Thyroid gland (tissue), 4 donors: ENCODE data around the gene UNCX. TPM values are rescaled to one million over a fixed set of nuclear protein-coding genes. Genes with fewer than 3 reads are reported as not detected.

Experiments
- DNase-seq, 2 donors: peaks; one replicate each; pipeline ENCODE4 v3.0.0-alpha.2; 2019
- H3K27ac ChIP-seq, 3 donors: fragments of 200-600 bp; sonication (generic); 1 replicate in 2 of 3; 2 replicates in 1 of 3; pipeline ENCODE4 v1.5.1; 2016 to 2019; ENCODE audit warnings: mild to moderate bottlenecking in 1 of 3, moderate library complexity in 1 of 3
- H3K27me3 ChIP-seq: fragments of 200-600 bp; sonication (generic); one replicate; pipeline ENCODE4 v1.5.1; 2019
- H3K36me3 ChIP-seq, 2 donors: fragments of 200-600 bp; sonication (generic); one replicate each; pipeline ENCODE4 v1.5.1; 2016 to 2019
- H3K4me1 ChIP-seq, 2 donors: fragments of 200-600 bp; sonication (generic); one replicate each; pipeline ENCODE4 v1.5.1; 2017 to 2019
- H3K4me3 ChIP-seq, 3 donors: fragments of 200-600 bp; sonication (generic); replicated peaks in 1 of 3; 1 replicate in 2 of 3; 2 replicates in 1 of 3; pipeline ENCODE4 v1.5.1; 2016; ENCODE audit warnings: mild to moderate bottlenecking in 1 of 3
- H3K9me3 ChIP-seq: fragments of 200-600 bp; sonication (generic); one replicate; pipeline ENCODE4 v1.5.1; 2017
- CTCF ChIP-seq, 6 experiments: fragments of 200-600 bp in 3 of 6; fragments of 450-650 bp in 3 of 6; sonication (generic) in 3 of 6; IDR thresholded peaks; one replicate each; pipeline ENCODE4 v1.5.1; 2016 to 2019; ENCODE audit warnings: antibody characterized with exemption in 6 of 6, mild to moderate bottlenecking in 2 of 6, inconsistent platforms in 1 of 6, moderate library complexity in 1 of 6
- POLR2A ChIP-seq, 2 donors: fragments of 450-650 bp; IDR thresholded peaks; one replicate each; pipeline ENCODE4 v1.6.1; 2017; ENCODE audit warnings: antibody characterized with exemption in 2 of 2, mild to moderate bottlenecking in 2 of 2, moderate library complexity in 1 of 2
- WGBS, 2 donors: methylation state at CpG; one replicate each; pipeline ENCODE4 v1.1.5; 2017; 5-methylcytosine and 5-hydroxymethylcytosine counted together
- intact Hi-C: fragments of 100-400 bp; cut with DNase I; formaldehyde crosslinking; loops from one replicate; pipeline ENCODE4 v1.15.1; 2023
- total RNA-seq, 4 donors: library from RNA; depleted of rRNA; stranded (reverse); fragments of >200 nt; gene quantifications; one replicate each; pipeline ENCODE4 v1.2.3, GENCODE V29; 2016

Gene UNCX
- total RNA-seq, 4 donors from 2014 or later = not detected

GRCh38 chr7:1264345-1265280, 31.9 kb downstream of the UNCX start:
- no peaks in the 10 kb centered on the region for H3K27me3 ChIP-seq

GRCh38 chr7:1267016-1267900, 34.6 kb downstream of the UNCX start:
- no peak overlapping the region for H3K27ac ChIP-seq
- DNase-seq = no peak
- H3K9me3 ChIP-seq = no peaks in the 10 kb centered on the region
- no peak overlapping the region for H3K4me3 ChIP-seq
- intact Hi-C loops = no loop called here
- WGBS, 2 donors = 83 to 86% methylated on average over 9 to 18 of the region's 31 CpGs
- H3K4me1 ChIP-seq = no peaks in the 10 kb centered on the region
- TF ChIP-seq POLR2A (IDR thresholded peaks at IDR 0.05) = no peak
- TF ChIP-seq CTCF (IDR thresholded peaks at IDR 0.05) = no peak
- H3K27me3 ChIP-seq = no peaks in the 10 kb centered on the region
- H3K36me3 ChIP-seq = no peaks in the 10 kb centered on the region

More at GRCh38 chr7:1264345-1265280, 31.9 kb downstream of the UNCX start:
- no peak overlapping the region for H3K4me3 ChIP-seq
- intact Hi-C loops = no loop called here
- no peaks in the 10 kb centered on the region for H3K4me1 ChIP-seq
- TF ChIP-seq CTCF (IDR thresholded peaks at IDR 0.05) (no peak), POLR2A (IDR thresholded peaks at IDR 0.05) (no peak)
- no peak for DNase-seq
- H3K36me3 ChIP-seq = no peaks in the 10 kb centered on the region
- no peaks in the 10 kb centered on the region for H3K9me3 ChIP-seq
- H3K27ac ChIP-seq = no peak overlapping the region
- 61 to 75% methylated on average over 13 to 25 of the region's 30 CpGs for WGBS, 2 donors

GRCh38 chr7:1268076-1268815, 35.6 kb downstream of the UNCX start:
- intact Hi-C loops = no loop called here
- H3K4me1 ChIP-seq = no peaks in the 10 kb centered on the region
- 79 to 83% methylated on average over 16 to 18 of the region's 27 CpGs for WGBS, 2 donors

GRCh38 chr7:1268866-1269265, 36.2 kb downstream of the UNCX start:
- H3K4me3 ChIP-seq = no peak overlapping the region
- H3K4me1 ChIP-seq = no peaks in the 10 kb centered on the region
- no peaks in the 10 kb centered on the region for H3K36me3 ChIP-seq
- WGBS, 2 donors = 63 to 69% methylated on average over 14 of the region's 14 CpGs
- intact Hi-C loops = no loop called here
- no peaks in the 10 kb centered on the region for H3K27me3 ChIP-seq
- H3K27ac ChIP-seq = no peak overlapping the region
- no peak for TF ChIP-seq POLR2A (IDR thresholded peaks at IDR 0.05)
- TF ChIP-seq CTCF (IDR thresholded peaks at IDR 0.05) = no peak
- no peak for DNase-seq
- no peaks in the 10 kb centered on the region for H3K9me3 ChIP-seq

More at GRCh38 chr7:1268076-1268815, 35.6 kb downstream of the UNCX start:
- Histone ChIP-seq H3K27ac (no peak overlapping the region), H3K36me3 (no peaks in the 10 kb centered on the region), H3K9me3 (no peaks in the 10 kb centered on the region), H3K27me3 (no peaks in the 10 kb centered on the region), H3K4me3 (no peak overlapping the region)
- no peak for DNase-seq
- TF ChIP-seq CTCF (IDR thresholded peaks at IDR 0.05) (no peak), POLR2A (IDR thresholded peaks at IDR 0.05) (no peak)
